Large intestine (tissue), 3 donors: ENCODE data around the gene TMEM238. TPM values are rescaled to one million over a fixed set of nuclear protein-coding genes. Genes with fewer than 3 reads are reported as not detected.
"Not testable (repeated sequence)": the region's sequence is repeated elsewhere in the genome, so short reads cannot be mapped to it uniquely, and the experiment has no call there.

ENCODE experiments used
- DNase-seq, 2 donors: peaks; one replicate each; pipeline versions ENCODE4 v3.0.0 to v3.0.0-alpha.2; 2013
- H3K27ac ChIP-seq: one replicate; pipeline ENCODE4 v1.5.1; 2013; ENCODE audit warnings: low read length
- H3K27me3 ChIP-seq: 2 replicates; pipeline ENCODE4 v1.6.1; 2013; ENCODE audit warnings: low read length; ENCODE audit not compliant: control insufficient read depth, insufficient read depth
- H3K36me3 ChIP-seq: 2 replicates; pipeline ENCODE4 v1.6.1; 2013; ENCODE audit warnings: low read length; ENCODE audit not compliant: control insufficient read depth, insufficient read depth
- H3K4me1 ChIP-seq: one replicate; pipeline ENCODE4 v1.6.1; 2013; ENCODE audit warnings: low read length; ENCODE audit not compliant: control insufficient read depth, insufficient read depth
- H3K4me3 ChIP-seq: one replicate; pipeline ENCODE4 v1.5.1; 2013; ENCODE audit warnings: low read length
- H3K9me3 ChIP-seq: one replicate; pipeline ENCODE4 v1.6.1; 2013; ENCODE audit warnings: mild to moderate bottlenecking, low read depth, low read length, moderate library complexity; ENCODE audit not compliant: control insufficient read depth
- WGBS: methylation state at CpG from one replicate; pipeline ENCODE4 v1.1.5; 2013; ENCODE audit warnings: low lambda C conversion rate; ENCODE audit not compliant: insufficient coverage; 5-methylcytosine and 5-hydroxymethylcytosine counted together
- polyA plus RNA-seq: library from polyadenylated mRNA; unstranded; fragments of 120-200 nt; gene quantifications from one replicate; pipeline ENCODE4 v1.2.1, GENCODE V29; 2013

TMEM238 gene
- polyA plus RNA-seq, 1 donor, result 8.7 TPM

- H3K9me3 ChIP-seq, result no peaks in the 10 kb centered on the region
- H3K27ac ChIP-seq, result no peak overlapping the region
- H3K4me1 ChIP-seq, result peaks cover 13% of the 10 kb centered on the region
- no peaks in the 10 kb centered on the region for H3K27me3 ChIP-seq
- no CpG with 5 or more reads among the region's 5 CpGs for WGBS
- no peak for DNase-seq
- H3K36me3 ChIP-seq, result peaks cover 44% of the 10 kb centered on the region
- no peak overlapping the region for H3K4me3 ChIP-seq
Measured at GRCh38 chr19:55405638-55406037, 21.5 kb upstream of the TMEM238 start.

DNA sequence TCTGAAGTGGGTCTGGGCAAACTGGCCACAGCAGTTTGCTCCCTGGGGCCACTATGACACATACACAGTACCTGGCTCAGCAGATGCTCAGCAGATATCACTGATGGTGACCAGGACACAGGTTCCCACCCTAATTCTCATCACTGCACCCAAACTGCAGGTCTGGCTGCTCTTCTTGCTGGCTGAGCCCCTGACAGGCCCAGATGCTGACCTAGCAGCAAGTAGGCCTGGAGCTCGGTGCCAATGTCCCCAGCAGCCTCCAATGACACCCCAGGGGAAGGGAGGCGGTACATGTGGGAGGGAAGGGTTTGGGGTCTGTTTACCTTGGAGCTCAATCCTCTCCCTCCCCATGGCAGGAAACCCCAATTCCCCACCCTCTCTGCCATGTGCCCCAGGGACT is 18.4 kb upstream of the TMEM238 start:
- H3K27me3 ChIP-seq, result no peaks in the 10 kb centered on the region
- H3K27ac ChIP-seq, result no peak overlapping the region
- no peak for DNase-seq
- peaks cover 10% of the 10 kb centered on the region for H3K4me1 ChIP-seq
- peaks cover 48% of the 10 kb centered on the region for H3K36me3 ChIP-seq
- no peaks in the 10 kb centered on the region for H3K9me3 ChIP-seq
- no peak overlapping the region for H3K4me3 ChIP-seq
- no CpG with 5 or more reads among the region's 2 CpGs for WGBS

- not testable (repeated sequence) for H3K27ac ChIP-seq, H3K4me3 ChIP-seq, H3K27me3 ChIP-seq, DNase-seq, H3K9me3 ChIP-seq, H3K4me1 ChIP-seq
- no CpG with 5 or more reads among the region's 28 CpGs for WGBS
- peaks cover 46% of the 10 kb centered on the region for H3K36me3 ChIP-seq
Measured at GRCh38 chr19:55401390-55401789, 17.3 kb upstream of the TMEM238 start.

GRCh38 chr19:55400281-55401087 is 16.4 kb upstream of the TMEM238 start:
- WGBS, result no CpG with 5 or more reads among the region's 14 CpGs
- Histone ChIP-seq H3K4me3 (no peak overlapping the region), H3K36me3 (peaks cover 38% of the 10 kb centered on the region), H3K27ac (no peak overlapping the region), H3K27me3 (no peaks in the 10 kb centered on the region), H3K9me3 (no peaks in the 10 kb centered on the region), H3K4me1 (no peaks in the 10 kb centered on the region)
- no peak for DNase-seq

GRCh38 chr19:55398200-55398925 is 14.3 kb upstream of the TMEM238 start:
- WGBS, result 100% methylated on average over 2 of the region's 12 CpGs
- no peak overlapping the region for H3K27ac ChIP-seq
- DNase-seq, result no peak

GRCh38 chr19:55392820-55393761 is 9.0 kb upstream of the TMEM238 start:
- Histone ChIP-seq H3K9me3 (no peaks in the 10 kb centered on the region), H3K4me1 (peaks cover 4% of the 10 kb centered on the region), H3K4me3 (no peak overlapping the region), H3K27ac (no peak overlapping the region), H3K36me3 (peaks cover 38% of the 10 kb centered on the region), H3K27me3 (no peaks in the 10 kb centered on the region)
- DNase-seq, result no peak
- WGBS, result no CpG with 5 or more reads among the region's 18 CpGs

More at GRCh38 chr19:55398200-55398925, 14.3 kb upstream of the TMEM238 start:
- H3K36me3 ChIP-seq, result peaks cover 29% of the 10 kb centered on the region
- H3K4me1 ChIP-seq, result no peaks in the 10 kb centered on the region
- H3K4me3 ChIP-seq, result no peak overlapping the region
- H3K9me3 ChIP-seq, result no peaks in the 10 kb centered on the region
- no peaks in the 10 kb centered on the region for H3K27me3 ChIP-seq

GRCh38 chr19:55391702-55392615 is 7.9 kb upstream of the TMEM238 start:
- Histone ChIP-seq H3K27ac (no peak overlapping the region), H3K4me3 (no peak overlapping the region), H3K4me1 (peaks cover 15% of the 10 kb centered on the region), H3K27me3 (no peaks in the 10 kb centered on the region), H3K9me3 (no peaks in the 10 kb centered on the region), H3K36me3 (peaks cover 49% of the 10 kb centered on the region)
- WGBS, result no CpG with 5 or more reads among the region's 18 CpGs
- DNase-seq, result no peak

DNA sequence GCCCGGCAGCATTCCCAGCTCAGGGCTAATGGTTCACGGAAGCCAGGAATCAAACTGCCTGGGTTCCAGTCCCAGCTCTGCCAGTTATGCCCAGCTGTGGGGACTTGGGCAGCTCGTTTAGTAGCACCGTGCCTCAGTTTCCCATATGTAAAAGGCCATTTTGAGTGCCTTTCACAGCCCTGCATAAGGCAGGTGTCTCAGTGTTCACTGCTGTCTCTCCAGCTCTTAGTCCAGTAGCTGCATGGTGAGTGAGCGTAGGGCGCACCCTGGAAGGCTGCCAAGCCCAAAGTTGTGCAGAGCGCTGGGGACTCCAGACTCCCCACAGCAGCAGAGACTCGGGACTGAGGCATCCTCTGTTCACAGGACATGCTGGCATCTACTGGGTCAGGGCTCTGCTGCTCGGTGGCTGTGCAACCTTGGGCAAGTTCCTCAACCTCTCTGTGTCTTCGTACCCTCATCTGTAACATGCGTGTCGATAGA is 7.1 kb upstream of the TMEM238 start:
- Histone ChIP-seq H3K9me3 (no peaks in the 10 kb centered on the region), H3K4me3 (no peak overlapping the region), H3K27ac (no peak overlapping the region), H3K36me3 (peaks cover 49% of the 10 kb centered on the region), H3K27me3 (no peaks in the 10 kb centered on the region), H3K4me1 (peaks cover 16% of the 10 kb centered on the region)
- no CpG with 5 or more reads among the region's 12 CpGs for WGBS
- DNase-seq, result no peak

DNA sequence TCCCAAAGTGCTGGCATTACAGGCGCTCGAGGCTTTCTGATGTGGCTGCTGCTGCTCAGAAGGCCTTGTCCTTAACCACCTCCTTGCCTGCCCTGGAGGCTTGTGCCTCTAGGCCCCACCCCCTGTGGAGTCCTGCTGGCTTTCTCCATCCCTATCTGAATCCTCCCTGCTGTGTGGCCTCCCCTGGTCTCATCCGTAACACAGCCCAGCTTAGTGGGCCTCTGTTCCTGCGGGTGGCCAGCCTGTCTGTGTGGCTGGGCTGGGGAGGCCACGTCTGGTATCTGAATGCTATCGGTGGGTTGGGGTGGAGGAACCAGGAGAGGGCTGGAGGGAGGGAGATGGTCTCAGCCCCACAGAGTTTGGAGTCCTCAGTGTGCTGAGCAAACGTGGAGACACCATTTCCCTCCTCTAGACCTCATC is 6.4 kb upstream of the TMEM238 start:
- Histone ChIP-seq H3K9me3 (no peaks in the 10 kb centered on the region), H3K27me3 (no peaks in the 10 kb centered on the region), H3K36me3 (peaks cover 49% of the 10 kb centered on the region), H3K27ac (no peak overlapping the region), H3K4me3 (no peak overlapping the region), H3K4me1 (peaks cover 16% of the 10 kb centered on the region)
- no CpG with 5 or more reads among the region's 7 CpGs for WGBS
- no peak for DNase-seq
